ENCODE data around the gene CDH5.

DNA sequence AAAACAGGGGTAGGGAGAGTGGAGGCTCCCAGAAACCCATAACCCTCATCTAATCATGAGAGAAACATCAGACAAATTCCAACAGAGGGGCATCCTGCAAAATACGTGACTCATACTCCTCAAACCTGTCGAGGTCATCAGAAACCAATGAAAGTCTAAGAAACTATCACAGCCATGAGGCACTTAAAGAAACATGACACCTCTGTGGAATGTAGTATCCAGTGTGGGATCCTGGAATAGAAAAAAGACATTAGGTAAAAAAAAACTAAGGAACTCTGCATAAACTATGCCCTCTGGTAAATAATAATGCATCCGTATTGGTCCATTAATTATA lies 16.4 kb downstream of the CDH5 start:
- TF ChIP-seq, protein P1, sequence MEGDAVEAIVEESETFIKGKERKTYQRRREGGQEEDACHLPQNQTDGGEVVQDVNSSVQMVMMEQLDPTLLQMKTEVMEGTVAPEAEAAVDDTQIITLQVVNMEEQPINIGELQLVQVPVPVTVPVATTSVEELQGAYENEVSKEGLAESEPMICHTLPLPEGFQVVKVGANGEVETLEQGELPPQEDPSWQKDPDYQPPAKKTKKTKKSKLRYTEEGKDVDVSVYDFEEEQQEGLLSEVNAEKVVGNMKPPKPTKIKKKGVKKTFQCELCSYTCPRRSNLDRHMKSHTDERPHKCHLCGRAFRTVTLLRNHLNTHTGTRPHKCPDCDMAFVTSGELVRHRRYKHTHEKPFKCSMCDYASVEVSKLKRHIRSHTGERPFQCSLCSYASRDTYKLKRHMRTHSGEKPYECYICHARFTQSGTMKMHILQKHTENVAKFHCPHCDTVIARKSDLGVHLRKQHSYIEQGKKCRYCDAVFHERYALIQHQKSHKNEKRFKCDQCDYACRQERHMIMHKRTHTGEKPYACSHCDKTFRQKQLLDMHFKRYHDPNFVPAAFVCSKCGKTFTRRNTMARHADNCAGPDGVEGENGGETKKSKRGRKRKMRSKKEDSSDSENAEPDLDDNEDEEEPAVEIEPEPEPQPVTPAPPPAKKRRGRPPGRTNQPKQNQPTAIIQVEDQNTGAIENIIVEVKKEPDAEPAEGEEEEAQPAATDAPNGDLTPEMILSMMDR (conservative IDR thresholded peaks at IDR 0.05) = no peak
- no peak for TF ChIP-seq ZFX (IDR thresholded peaks at IDR 0.05)
